ENCODE data around the gene GORASP1. TPM values are rescaled to one million over a fixed set of nuclear protein-coding genes. Genes with fewer than 3 reads are reported as not detected.

GORASP1 gene
- total and polyA plus RNA-seq, 2 of the 13 experiments (the other 11 are each of a cell fraction or from before 2014, with no cell fraction given), result 36.4 to 39.8 TPM

DNA sequence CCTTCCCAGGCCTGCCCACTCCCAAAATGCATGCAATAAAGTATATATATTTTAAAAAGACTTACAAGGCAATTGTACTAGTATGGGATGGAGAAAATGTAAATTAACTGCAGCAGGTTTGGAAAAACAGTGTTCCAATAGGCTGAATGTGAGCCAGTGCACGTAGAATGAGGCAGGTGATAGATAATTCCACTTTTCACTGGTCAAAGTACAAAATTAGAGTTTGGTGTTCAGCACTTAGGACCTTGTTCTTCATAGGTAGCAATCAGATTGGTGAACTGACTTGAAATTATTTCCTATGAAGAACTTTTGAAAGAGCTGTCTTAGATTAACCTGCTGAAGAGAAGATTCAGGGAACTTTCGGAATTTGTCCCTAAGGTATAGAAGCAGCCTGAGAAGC lies 53.7 kb downstream of the GORASP1 start:
- ChIA-PET CTCF (ENCODE audit: low intra/inter-chr PET ratio, low total read pairs) (no interaction called here), POLR2A (no interaction called here)
- H3K27ac ChIP-seq (ENCODE audit: extremely low read length, insufficient read depth, low read length), result no peak overlapping the region
- no peaks in the 10 kb centered on the region for H3K9me3 ChIP-seq (ENCODE audit: low read length)
- DNase-seq (ENCODE audit: low spot score) (no peak), ATAC-seq (no peak), FAIRE-seq (no peak)
- no peak overlapping the region for H3K9ac ChIP-seq (ENCODE audit: insufficient read depth, low read depth, low read length)
- WGBS (ENCODE audit: low lambda C conversion rate), result 76% methylated on average over 2 of the region's 2 CpGs
- H4K20me1 ChIP-seq (ENCODE audit: insufficient read depth, low read length), result no peaks in the 10 kb centered on the region
- H3K4me2 ChIP-seq (ENCODE audit: low read depth, low read length), result peak overlapping the region; percentile 57
- H3K36me3 ChIP-seq (replicated peaks in 1 of 2; ENCODE audit: control insufficient read depth in 1 of 2, insufficient read depth in 2 of 2, low read length in 2 of 2), result peaks cover 0 to 6% of the 10 kb centered on the region in 2 experiments; a peak in 1 of 5 replicates
- no peaks in the 10 kb centered on the region; a peak in 2 of 5 replicates for H3K27me3 ChIP-seq (ENCODE audit: control insufficient read depth in 1 of 2, insufficient read depth in 2 of 2, low read length in 2 of 2)
- H3K4me3 ChIP-seq (replicated peaks in 1 of 3; ENCODE audit: insufficient read depth in 1 of 3, low read depth in 2 of 3, low read length in 3 of 3), result peak overlapping the region in 2 of 3 experiments; percentile 74 to 86; a peak in 2 of 6 replicates
- in situ Hi-C loops (cut with HindIII; ENCODE audit: extremely low pct_ligation_motif_present, low pct_unique_long_range_greater_than_20kb), result no loop called here
- peaks cover 57% of the 10 kb centered on the region for H3K79me2 ChIP-seq (ENCODE audit: insufficient read depth, low read length)
- BruUV-seq (replicated peaks), result TSS peak; percentile 39
- intact Hi-C loops (cut with micrococcal nuclease; ENCODE audit: unreplicated experiment), result no loop called here
- peaks cover 26% of the 10 kb centered on the region for H3K4me1 ChIP-seq (ENCODE audit: insufficient read depth, low read length)
- H2AFZ ChIP-seq (ENCODE audit: low read length), result no peak overlapping the region
- TF ChIP-seq, protein P1, sequence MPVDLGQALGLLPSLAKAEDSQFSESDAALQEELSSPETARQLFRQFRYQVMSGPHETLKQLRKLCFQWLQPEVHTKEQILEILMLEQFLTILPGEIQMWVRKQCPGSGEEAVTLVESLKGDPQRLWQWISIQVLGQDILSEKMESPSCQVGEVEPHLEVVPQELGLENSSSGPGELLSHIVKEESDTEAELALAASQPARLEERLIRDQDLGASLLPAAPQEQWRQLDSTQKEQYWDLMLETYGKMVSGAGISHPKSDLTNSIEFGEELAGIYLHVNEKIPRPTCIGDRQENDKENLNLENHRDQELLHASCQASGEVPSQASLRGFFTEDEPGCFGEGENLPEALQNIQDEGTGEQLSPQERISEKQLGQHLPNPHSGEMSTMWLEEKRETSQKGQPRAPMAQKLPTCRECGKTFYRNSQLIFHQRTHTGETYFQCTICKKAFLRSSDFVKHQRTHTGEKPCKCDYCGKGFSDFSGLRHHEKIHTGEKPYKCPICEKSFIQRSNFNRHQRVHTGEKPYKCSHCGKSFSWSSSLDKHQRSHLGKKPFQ (CRISPR knock-in tag; IDR thresholded peaks at IDR 0.05; ENCODE audit: insufficient replicate concordance), result no peak
- TF ChIP-seq ZNF552 (CRISPR knock-in tag; IDR thresholded peaks at IDR 0.05; ENCODE audit: borderline replicate concordance) (no peak), ZSCAN25 (CRISPR knock-in tag; IDR thresholded peaks at IDR 0.05) (no peak), KLF15 (CRISPR knock-in tag; IDR thresholded peaks at IDR 0.05; ENCODE audit: borderline replicate concordance) (no peak), KAT8 (CRISPR knock-in tag; IDR thresholded peaks at IDR 0.05) (no peak), ATF7 (IDR thresholded peaks at IDR 0.05) (no peak), ATF7 (CRISPR knock-in tag; IDR thresholded peaks at IDR 0.05) (no peak), ZNF34 (CRISPR knock-in tag; IDR thresholded peaks at IDR 0.05; ENCODE audit: borderline replicate concordance) (no peak), ZNF318 (CRISPR knock-in tag; IDR thresholded peaks at IDR 0.05) (no peak), IRF2 (CRISPR knock-in tag; IDR thresholded peaks at IDR 0.05) (no peak), MXD3 (CRISPR knock-in tag; IDR thresholded peaks at IDR 0.05) (no peak), ZNF121 (CRISPR knock-in tag; IDR thresholded peaks at IDR 0.05) (no peak), NR2F1 (CRISPR knock-in tag; IDR thresholded peaks at IDR 0.05) (no peak), ZNF879 (CRISPR knock-in tag; IDR thresholded peaks at IDR 0.05) (no peak), ASH2L (IDR thresholded peaks at IDR 0.05; ENCODE audit: insufficient read length, low read depth, low read length) (no peak), ZNF143 (CRISPR knock-in tag; IDR thresholded peaks at IDR 0.05) (no peak)
